Uterus (tissue), 2 donors: Measurements from ENCODE around the gene PNPLA4.

Experiments
- POLR2A ChIP-seq, 2 donors: fragments of 450-650 bp; IDR thresholded peaks; one replicate each; pipeline ENCODE4 v1.6.1; 2016; ENCODE audit warnings: antibody characterized with exemption in 2 of 2, mild to moderate bottlenecking in 1 of 2, moderate library complexity in 1 of 2
- TF ChIP-seq, protein P1 (sequence below), 4 experiments: fragments of 200-600 bp in 2 of 4; fragments of 450-650 bp in 2 of 4; sonication (generic) in 2 of 4; IDR thresholded peaks; one replicate each; pipeline ENCODE4 v1.5.1; 2016 to 2019; ENCODE audit warnings: antibody characterized with exemption in 4 of 4, mild to moderate bottlenecking in 2 of 4, moderate library complexity in 1 of 4

DNA sequence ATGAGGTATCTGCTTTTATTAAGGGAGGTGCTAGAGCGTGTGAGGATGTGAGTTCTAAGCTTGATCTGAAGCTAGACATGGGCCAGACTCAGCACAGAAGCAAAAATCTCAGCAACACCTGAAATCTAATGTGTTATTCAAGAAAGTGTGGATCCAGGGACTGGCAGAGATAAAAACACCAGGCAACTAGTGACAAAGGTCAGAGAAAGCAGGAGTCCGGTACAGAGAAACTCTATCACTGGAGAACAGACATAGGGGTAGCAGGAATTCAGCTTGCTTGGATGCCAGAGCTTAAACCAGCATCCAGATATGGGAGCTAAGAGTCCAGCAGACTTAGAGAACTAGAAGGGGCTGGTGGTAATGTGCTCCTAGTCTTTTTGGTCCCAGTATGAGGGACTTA is 50.3 kb downstream of the PNPLA4 start:
- TF ChIP-seq POLR2A (IDR thresholded peaks at IDR 0.05) = no peak
- TF ChIP-seq, protein P1, sequence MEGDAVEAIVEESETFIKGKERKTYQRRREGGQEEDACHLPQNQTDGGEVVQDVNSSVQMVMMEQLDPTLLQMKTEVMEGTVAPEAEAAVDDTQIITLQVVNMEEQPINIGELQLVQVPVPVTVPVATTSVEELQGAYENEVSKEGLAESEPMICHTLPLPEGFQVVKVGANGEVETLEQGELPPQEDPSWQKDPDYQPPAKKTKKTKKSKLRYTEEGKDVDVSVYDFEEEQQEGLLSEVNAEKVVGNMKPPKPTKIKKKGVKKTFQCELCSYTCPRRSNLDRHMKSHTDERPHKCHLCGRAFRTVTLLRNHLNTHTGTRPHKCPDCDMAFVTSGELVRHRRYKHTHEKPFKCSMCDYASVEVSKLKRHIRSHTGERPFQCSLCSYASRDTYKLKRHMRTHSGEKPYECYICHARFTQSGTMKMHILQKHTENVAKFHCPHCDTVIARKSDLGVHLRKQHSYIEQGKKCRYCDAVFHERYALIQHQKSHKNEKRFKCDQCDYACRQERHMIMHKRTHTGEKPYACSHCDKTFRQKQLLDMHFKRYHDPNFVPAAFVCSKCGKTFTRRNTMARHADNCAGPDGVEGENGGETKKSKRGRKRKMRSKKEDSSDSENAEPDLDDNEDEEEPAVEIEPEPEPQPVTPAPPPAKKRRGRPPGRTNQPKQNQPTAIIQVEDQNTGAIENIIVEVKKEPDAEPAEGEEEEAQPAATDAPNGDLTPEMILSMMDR (IDR thresholded peaks at IDR 0.05) = no peak
